HEK293 (cell line): ENCODE measurements around the gene ST6GAL1.

Source experiments
- CTCF ChIA-PET: fragments of 350-600 bp; formaldehyde crosslinking; extraction: SDS; loops from one replicate; lab custom pipeline; 2021; ENCODE audit warnings: antibody characterized with exemption; lab: Yijun Ruan, JAX
- POLR2A ChIA-PET: fragments of 300-600 bp; formaldehyde crosslinking; extraction: SDS; loops from one replicate; lab custom pipeline; 2020; ENCODE audit warnings: antibody characterized with exemption, inconsistent platforms; lab: Yijun Ruan, JAX
- H3K27ac ChIP-seq: fragments of 200-500 bp; sonication (Bioruptor generic); 2 replicates; pipeline ENCODE4 v1.5.1; 2014; ENCODE audit warnings: low read depth, low read length, control low read depth, inconsistent platforms; ENCODE audit errors: extremely low read depth
- H3K36me3 ChIP-seq, 2 experiments: fragments of 200-500 bp in 1 of 2; sonication (Bioruptor generic) in 1 of 2; 1 replicate in 1 of 2; 2 replicates in 1 of 2; pipeline ENCODE4 v1.5.1; 2014 to 2017; ENCODE audit warnings: inconsistent platforms in 2 of 2, low read length in 2 of 2; ENCODE audit not compliant: control insufficient read depth in 2 of 2, insufficient read depth in 1 of 2
- H3K4me1 ChIP-seq: fragments of 200-500 bp; sonication (Bioruptor generic); 2 replicates; pipeline ENCODE4 v1.5.1; 2014; ENCODE audit warnings: mild to moderate bottlenecking, low read length, inconsistent platforms; ENCODE audit not compliant: control insufficient read depth, insufficient read depth
- H3K4me3 ChIP-seq: 2 replicates; pipeline ENCODE4 v1.5.1; 2011; ENCODE audit warnings: low read depth, mild to moderate bottlenecking, control low read depth, low read length, moderate library complexity
- H3K9me3 ChIP-seq: fragments of 200-500 bp; sonication (Bioruptor generic); 2 replicates; pipeline ENCODE4 v1.5.1; 2014; ENCODE audit warnings: low read depth, low read length, inconsistent platforms; ENCODE audit not compliant: control insufficient read depth, insufficient read depth
- GLIS1 ChIP-seq: fragments of 450-650 bp; formaldehyde crosslinking; IDR thresholded peaks from 2 replicates; pipeline ENCODE4 v1.5.1; 2016; ENCODE audit warnings: missing biosample characterization, missing genetic modification characterization
- HOXA7 ChIP-seq: sonication (generic); formaldehyde crosslinking; IDR thresholded peaks from 2 replicates; pipeline ENCODE4 v1.8.1; 2022; ENCODE audit warnings: missing genetic modification reagents, borderline replicate concordance
- IKZF3 ChIP-seq: fragments of 450-650 bp; IDR thresholded peaks from 2 replicates; pipeline ENCODE4 v1.5.0; 2018; ENCODE audit warnings: missing biosample characterization, mild to moderate bottlenecking, missing genetic modification characterization, moderate library complexity
- RBAK ChIP-seq: fragments of 450-650 bp; formaldehyde crosslinking; IDR thresholded peaks from 2 replicates; pipeline ENCODE4 v1.5.1; 2016; ENCODE audit warnings: missing biosample characterization, missing genetic modification characterization
- ZBTB48 ChIP-seq: fragments of 450-650 bp; formaldehyde crosslinking; IDR thresholded peaks from 2 replicates; pipeline ENCODE4 v1.5.1; 2016; ENCODE audit warnings: missing biosample characterization, missing genetic modification characterization
- ZNF140 ChIP-seq: fragments of 450-650 bp; formaldehyde crosslinking; IDR thresholded peaks from 2 replicates; pipeline ENCODE4 v1.5.1; 2016; ENCODE audit warnings: missing biosample characterization, missing genetic modification characterization
- ZNF157 ChIP-seq: fragments of 450-650 bp; formaldehyde crosslinking; IDR thresholded peaks from 2 replicates; pipeline ENCODE4 v1.5.1; 2016; ENCODE audit warnings: missing biosample characterization, missing genetic modification characterization
- ZNF19 ChIP-seq: fragments of 450-650 bp; formaldehyde crosslinking; IDR thresholded peaks from 2 replicates; pipeline ENCODE4; 2016; ENCODE audit warnings: missing biosample characterization, missing genetic modification characterization, low read depth
- ZNF221 ChIP-seq: fragments of 450-650 bp; formaldehyde crosslinking; IDR thresholded peaks from 2 replicates; pipeline ENCODE4 v1.5.1; 2017; ENCODE audit warnings: missing biosample characterization, missing genetic modification characterization, borderline replicate concordance
- ZNF366 ChIP-seq: fragments of 450-650 bp; formaldehyde crosslinking; conservative IDR thresholded peaks from 2 replicates; pipeline ENCODE4 v1.5.1; 2016; ENCODE audit warnings: missing biosample characterization, missing genetic modification characterization
- ZNF473 ChIP-seq: fragments of 450-650 bp; formaldehyde crosslinking; IDR thresholded peaks from 2 replicates; pipeline ENCODE4 v1.5.1; 2017; ENCODE audit warnings: missing biosample characterization, missing genetic modification characterization
- ZNF510 ChIP-seq: fragments of 450-650 bp; formaldehyde crosslinking; IDR thresholded peaks from 2 replicates; pipeline ENCODE4 v1.5.1; 2018; ENCODE audit warnings: mild to moderate bottlenecking, missing genetic modification characterization, missing biosample characterization; ENCODE audit not compliant: insufficient replicate concordance
- ZNF530 ChIP-seq: fragments of 450-650 bp; formaldehyde crosslinking; IDR thresholded peaks from 2 replicates; pipeline ENCODE4 v1.5.1; 2016; ENCODE audit warnings: low read depth, missing biosample characterization, missing genetic modification characterization
- ZNF629 ChIP-seq: fragments of 450-650 bp; formaldehyde crosslinking; IDR thresholded peaks from 2 replicates; pipeline ENCODE4 v1.5.1; 2017; ENCODE audit warnings: missing biosample characterization, missing genetic modification characterization
- ZNF654 ChIP-seq: fragments of 450-650 bp; formaldehyde crosslinking; IDR thresholded peaks from 2 replicates; pipeline ENCODE4 v1.5.1; 2016; ENCODE audit warnings: low read depth, missing biosample characterization, missing genetic modification characterization
- ZNF692 ChIP-seq: fragments of 450-650 bp; formaldehyde crosslinking; IDR thresholded peaks from 2 replicates; pipeline ENCODE4 v1.5.1; 2016; ENCODE audit warnings: missing biosample characterization, missing genetic modification characterization
- TF ChIP-seq, protein P1 (sequence below): fragments of 450-650 bp; formaldehyde crosslinking; conservative IDR thresholded peaks from 2 replicates; pipeline ENCODE4 v1.5.1; 2016; ENCODE audit warnings: low read depth, missing biosample characterization, missing genetic modification characterization

Gene ST6GAL1

DNA sequence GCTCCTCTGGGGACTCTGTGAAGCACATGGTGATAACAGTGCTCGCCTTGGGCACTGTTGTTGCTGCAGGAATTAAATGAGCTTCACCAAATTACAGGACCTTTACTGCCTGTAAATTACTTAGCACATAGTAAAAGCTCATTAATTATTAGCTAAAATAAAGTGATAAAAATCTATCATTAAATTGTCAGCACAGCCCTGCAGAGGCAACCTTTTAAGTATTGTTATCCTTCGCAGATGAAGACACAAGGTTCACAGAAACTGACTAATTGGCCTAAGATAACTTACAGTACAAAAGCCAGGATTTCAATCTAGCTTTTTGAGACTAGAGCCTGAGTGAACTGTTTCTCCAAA, 96.0 kb downstream of the ST6GAL1 start:
- Histone ChIP-seq H3K4me1 (no peaks in the 10 kb centered on the region), H3K4me3 (no peak overlapping the region), H3K27ac (no peak overlapping the region), H3K9me3 (no peaks in the 10 kb centered on the region), H3K36me3 (no peaks in the 10 kb centered on the region)
- TF ChIP-seq, protein P1, sequence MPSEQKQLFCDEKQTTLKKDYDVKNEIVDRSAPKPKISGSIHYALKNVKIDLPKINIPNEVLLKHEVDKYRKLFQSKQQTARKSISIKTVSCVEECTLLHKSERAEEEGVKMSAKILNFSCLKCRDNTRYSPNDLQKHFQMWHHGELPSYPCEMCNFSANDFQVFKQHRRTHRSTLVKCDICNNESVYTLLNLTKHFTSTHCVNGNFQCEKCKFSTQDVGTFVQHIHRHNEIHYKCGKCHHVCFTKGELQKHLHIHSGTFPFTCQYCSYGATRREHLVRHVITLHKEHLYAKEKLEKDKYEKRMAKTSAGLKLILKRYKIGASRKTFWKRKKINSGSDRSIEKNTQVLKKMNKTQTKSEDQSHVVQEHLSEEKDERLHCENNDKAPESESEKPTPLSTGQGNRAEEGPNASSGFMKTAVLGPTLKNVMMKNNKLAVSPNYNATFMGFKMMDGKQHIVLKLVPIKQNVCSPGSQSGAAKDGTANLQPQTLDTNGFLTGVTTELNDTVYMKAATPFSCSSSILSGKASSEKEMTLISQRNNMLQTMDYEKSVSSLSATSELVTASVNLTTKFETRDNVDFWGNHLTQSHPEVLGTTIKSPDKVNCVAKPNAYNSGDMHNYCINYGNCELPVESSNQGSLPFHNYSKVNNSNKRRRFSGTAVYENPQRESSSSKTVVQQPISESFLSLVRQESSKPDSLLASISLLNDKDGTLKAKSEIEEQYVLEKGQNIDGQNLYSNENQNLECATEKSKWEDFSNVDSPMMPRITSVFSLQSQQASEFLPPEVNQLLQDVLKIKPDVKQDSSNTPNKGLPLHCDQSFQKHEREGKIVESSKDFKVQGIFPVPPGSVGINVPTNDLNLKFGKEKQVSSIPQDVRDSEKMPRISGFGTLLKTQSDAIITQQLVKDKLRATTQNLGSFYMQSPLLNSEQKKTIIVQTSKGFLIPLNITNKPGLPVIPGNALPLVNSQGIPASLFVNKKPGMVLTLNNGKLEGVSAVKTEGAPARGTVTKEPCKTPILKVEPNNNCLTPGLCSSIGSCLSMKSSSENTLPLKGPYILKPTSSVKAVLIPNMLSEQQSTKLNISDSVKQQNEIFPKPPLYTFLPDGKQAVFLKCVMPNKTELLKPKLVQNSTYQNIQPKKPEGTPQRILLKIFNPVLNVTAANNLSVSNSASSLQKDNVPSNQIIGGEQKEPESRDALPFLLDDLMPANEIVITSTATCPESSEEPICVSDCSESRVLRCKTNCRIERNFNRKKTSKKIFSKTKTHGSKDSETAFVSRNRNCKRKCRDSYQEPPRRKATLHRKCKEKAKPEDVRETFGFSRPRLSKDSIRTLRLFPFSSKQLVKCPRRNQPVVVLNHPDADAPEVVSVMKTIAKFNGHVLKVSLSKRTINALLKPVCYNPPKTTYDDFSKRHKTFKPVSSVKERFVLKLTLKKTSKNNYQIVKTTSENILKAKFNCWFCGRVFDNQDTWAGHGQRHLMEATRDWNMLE (tag by site-specific recombination): no peak
- no peak for TF ChIP-seq ZNF221
- CTCF ChIA-PET: interaction anchor here (0.6 kb wide), 1 partner anchor 81 kb away, joined by 3 read pairs; no protein-coding TSS in a partner anchor
- POLR2A ChIA-PET: no interaction called here

DNA sequence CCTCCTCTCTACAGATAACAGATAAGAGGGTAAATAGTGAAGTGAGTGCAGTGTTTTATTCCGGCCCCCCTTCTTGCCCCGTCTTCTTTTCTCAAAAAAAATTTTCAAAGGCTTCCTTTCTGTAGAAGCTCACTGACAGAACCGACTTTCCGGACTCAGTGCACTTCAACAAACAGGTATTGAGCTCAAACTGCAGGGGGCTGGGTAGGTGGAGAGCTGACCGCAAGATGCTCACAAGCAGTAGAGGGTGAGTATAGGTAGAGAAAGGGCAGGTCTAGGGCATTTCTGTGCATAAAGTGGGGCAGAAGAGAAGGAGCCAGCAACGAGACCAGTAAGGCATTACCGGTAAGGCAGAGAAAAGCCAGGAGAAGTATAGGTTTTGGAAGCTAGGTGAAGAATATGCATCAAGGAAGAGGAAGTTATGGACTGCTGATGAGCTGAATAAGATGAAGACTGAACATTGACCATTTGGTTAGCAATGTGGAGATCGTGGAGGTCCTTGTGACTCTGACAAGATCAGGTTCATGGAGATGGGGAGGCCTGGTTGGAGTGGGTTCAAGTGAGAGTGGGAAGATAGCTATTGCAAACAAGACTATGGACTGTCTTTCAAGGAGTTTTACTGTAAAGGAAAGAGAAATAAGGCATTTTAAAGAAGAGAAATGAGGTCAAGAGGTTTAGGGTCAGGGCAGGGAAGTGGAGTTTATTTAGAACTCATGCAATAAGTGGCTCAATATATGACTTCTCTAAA, 97.4 kb downstream of the ST6GAL1 start:
- Histone ChIP-seq H3K27ac (no peak overlapping the region), H3K4me1 (no peaks in the 10 kb centered on the region), H3K9me3 (no peaks in the 10 kb centered on the region), H3K36me3 (no peaks in the 10 kb centered on the region), H3K4me3 (no peak overlapping the region)
- POLR2A ChIA-PET: no interaction called here
- CTCF ChIA-PET: no interaction called here
- no peak for TF ChIP-seq GLIS1 (tag by site-specific recombination)
- TF ChIP-seq ZNF473 (tag by site-specific recombination): no peak
- no peak for TF ChIP-seq ZNF510 (tag by site-specific recombination)
- TF ChIP-seq ZNF654: no peak
- TF ChIP-seq ZNF629 (tag by site-specific recombination): no peak
- no peak for TF ChIP-seq ZBTB48 (tag by site-specific recombination)
- no peak for TF ChIP-seq ZNF140 (tag by site-specific recombination)
- no peak for TF ChIP-seq ZNF157 (tag by site-specific recombination)
- TF ChIP-seq ZNF530 (tag by site-specific recombination): no peak
- no peak for TF ChIP-seq HOXA7 (CRISPR knock-in tag)
- TF ChIP-seq RBAK (tag by site-specific recombination): no peak
- TF ChIP-seq ZNF19: no peak
- no peak for TF ChIP-seq ZNF692 (tag by site-specific recombination)
- no peak for TF ChIP-seq ZNF366 (tag by site-specific recombination)
- no peak for TF ChIP-seq IKZF3
